ENCODE measurements around the gene LMX1B.

Gene LMX1B

DNA sequence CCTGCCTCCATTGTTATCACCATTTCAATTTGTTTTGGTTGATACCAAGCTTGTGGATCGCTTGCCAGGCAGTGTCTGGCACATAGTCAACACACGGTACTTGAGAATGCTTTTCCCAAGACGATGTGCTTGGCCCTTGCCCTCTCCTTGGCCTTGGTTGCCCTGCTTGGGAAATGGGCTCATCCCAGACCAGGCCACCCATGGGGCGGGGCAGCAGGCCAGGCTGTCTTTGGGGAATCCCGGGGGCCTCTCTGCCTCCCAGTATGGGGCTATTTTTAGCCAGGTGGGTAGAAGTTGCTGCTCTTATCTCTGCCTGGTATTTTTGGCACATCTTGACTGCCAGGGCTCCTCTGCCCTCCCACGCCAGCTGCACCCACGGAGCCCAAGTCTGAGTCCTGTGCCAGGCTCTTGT is 49.9 kb downstream of the LMX1B start:
- H3K27me3 ChIP-seq (ENCODE audit: control insufficient read depth, insufficient read depth, low read length): peaks cover 86% of the 10 kb centered on the region
- H3K27ac ChIP-seq (ENCODE audit: low read depth, low read length): no peak overlapping the region
- H3K4me3 ChIP-seq (ENCODE audit: low read depth, low read length): no peak overlapping the region
- no peaks in the 10 kb centered on the region for H3K36me3 ChIP-seq (ENCODE audit: control insufficient read depth, insufficient read depth, low read length)
- H3K9me3 ChIP-seq (ENCODE audit: control insufficient read depth, insufficient read depth, low read depth, low read length): no peaks in the 10 kb centered on the region
- no peak overlapping the region for H3K9ac ChIP-seq (ENCODE audit: low read length)
- H3K4me1 ChIP-seq (ENCODE audit: control insufficient read depth, insufficient read depth, low read length): peaks cover 48% of the 10 kb centered on the region

- Histone ChIP-seq H3K36me3 (ENCODE audit: control insufficient read depth, insufficient read depth, low read length) (no peaks in the 10 kb centered on the region), H3K4me1 (ENCODE audit: control insufficient read depth, insufficient read depth, low read length) (peaks cover 51% of the 10 kb centered on the region), H3K9ac (ENCODE audit: low read length) (peak overlapping the region; percentile 31), H3K4me3 (ENCODE audit: low read depth, low read length) (peak overlapping the region; percentile 53), H3K27me3 (ENCODE audit: control insufficient read depth, insufficient read depth, low read length) (peaks cover 87% of the 10 kb centered on the region), H3K9me3 (ENCODE audit: control insufficient read depth, insufficient read depth, low read depth, low read length) (no peaks in the 10 kb centered on the region), H3K27ac (ENCODE audit: low read depth, low read length) (no peak overlapping the region)
Observed at GRCh38 chr9:126664900-126665643, 51.3 kb downstream of the LMX1B start.

DNA sequence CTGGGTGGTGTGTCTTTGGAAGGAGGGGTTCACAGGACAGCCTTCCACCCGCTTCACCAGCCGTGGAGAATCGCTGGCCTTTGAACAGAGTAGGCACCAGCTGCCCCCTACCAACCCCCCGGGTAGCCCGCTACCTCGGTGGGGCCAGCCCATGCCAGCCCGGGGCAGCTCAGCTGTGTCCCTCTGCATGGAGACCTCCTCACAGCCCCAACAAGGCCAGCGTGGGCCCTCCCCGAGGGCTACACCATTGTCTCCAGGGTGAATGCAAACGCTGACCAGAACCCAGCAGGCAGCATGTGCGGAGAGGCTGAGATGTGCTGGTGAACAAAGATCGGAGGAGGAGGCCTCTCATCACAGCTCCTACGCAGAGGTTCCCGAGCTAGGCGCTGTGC is 51.9 kb downstream of the LMX1B start:
- Histone ChIP-seq H3K4me3 (ENCODE audit: low read depth, low read length) (peak overlapping the region; percentile 53), H3K9me3 (ENCODE audit: control insufficient read depth, insufficient read depth, low read depth, low read length) (no peaks in the 10 kb centered on the region), H3K9ac (ENCODE audit: low read length) (peak overlapping the region; percentile 31), H3K4me1 (ENCODE audit: control insufficient read depth, insufficient read depth, low read length) (peaks cover 51% of the 10 kb centered on the region), H3K27me3 (ENCODE audit: control insufficient read depth, insufficient read depth, low read length) (peaks cover 87% of the 10 kb centered on the region), H3K27ac (ENCODE audit: low read depth, low read length) (no peak overlapping the region), H3K36me3 (ENCODE audit: control insufficient read depth, insufficient read depth, low read length) (no peaks in the 10 kb centered on the region)

GRCh38 chr9:126666155-126666803 is 52.6 kb downstream of the LMX1B start:
- H3K4me1 ChIP-seq (ENCODE audit: control insufficient read depth, insufficient read depth, low read length): peaks cover 48% of the 10 kb centered on the region
- no peaks in the 10 kb centered on the region for H3K9me3 ChIP-seq (ENCODE audit: control insufficient read depth, insufficient read depth, low read depth, low read length)
- H3K27ac ChIP-seq (ENCODE audit: low read depth, low read length): no peak overlapping the region
- no peaks in the 10 kb centered on the region for H3K36me3 ChIP-seq (ENCODE audit: control insufficient read depth, insufficient read depth, low read length)
- no peak overlapping the region for H3K4me3 ChIP-seq (ENCODE audit: low read depth, low read length)
- peaks cover 87% of the 10 kb centered on the region for H3K27me3 ChIP-seq (ENCODE audit: control insufficient read depth, insufficient read depth, low read length)
- no peak overlapping the region for H3K9ac ChIP-seq (ENCODE audit: low read length)

- Histone ChIP-seq H3K4me1 (ENCODE audit: control insufficient read depth, insufficient read depth, low read length) (peaks cover 50% of the 10 kb centered on the region), H3K27ac (ENCODE audit: low read depth, low read length) (no peak overlapping the region), H3K9me3 (ENCODE audit: control insufficient read depth, insufficient read depth, low read depth, low read length) (no peaks in the 10 kb centered on the region), H3K4me3 (ENCODE audit: low read depth, low read length) (no peak overlapping the region), H3K36me3 (ENCODE audit: control insufficient read depth, insufficient read depth, low read length) (no peaks in the 10 kb centered on the region), H3K9ac (ENCODE audit: low read length) (no peak overlapping the region), H3K27me3 (ENCODE audit: control insufficient read depth, insufficient read depth, low read length) (peaks cover 93% of the 10 kb centered on the region)
Observed at GRCh38 chr9:126667190-126668055, 53.7 kb downstream of the LMX1B start.

DNA sequence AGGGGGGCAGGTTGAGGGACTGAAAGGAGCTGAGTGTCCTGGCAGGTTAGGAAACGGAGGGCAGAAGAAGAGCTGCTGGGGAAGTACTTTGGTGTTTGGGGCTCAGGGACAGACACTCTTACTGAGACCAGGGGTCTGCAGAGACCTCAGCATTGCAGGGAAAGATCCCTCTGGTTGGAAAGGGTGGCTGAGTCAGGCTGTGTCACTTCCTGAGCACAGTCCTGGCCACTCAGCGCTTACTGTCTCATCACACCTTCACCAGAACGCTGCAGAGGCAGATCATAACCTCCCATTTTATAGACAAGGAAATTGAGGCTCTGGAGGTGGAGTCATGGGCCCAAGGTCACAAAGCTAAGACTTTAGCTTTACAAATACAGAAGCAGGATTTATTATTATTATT is 54.3 kb downstream of the LMX1B start:
- H3K9ac ChIP-seq (ENCODE audit: low read length): no peak overlapping the region
- peaks cover 50% of the 10 kb centered on the region for H3K4me1 ChIP-seq (ENCODE audit: control insufficient read depth, insufficient read depth, low read length)
- H3K27ac ChIP-seq (ENCODE audit: low read depth, low read length): no peak overlapping the region
- H3K27me3 ChIP-seq (ENCODE audit: control insufficient read depth, insufficient read depth, low read length): peaks cover 94% of the 10 kb centered on the region
- H3K9me3 ChIP-seq (ENCODE audit: control insufficient read depth, insufficient read depth, low read depth, low read length): no peaks in the 10 kb centered on the region
- no peaks in the 10 kb centered on the region for H3K36me3 ChIP-seq (ENCODE audit: control insufficient read depth, insufficient read depth, low read length)
- no peak overlapping the region for H3K4me3 ChIP-seq (ENCODE audit: low read depth, low read length)

DNA sequence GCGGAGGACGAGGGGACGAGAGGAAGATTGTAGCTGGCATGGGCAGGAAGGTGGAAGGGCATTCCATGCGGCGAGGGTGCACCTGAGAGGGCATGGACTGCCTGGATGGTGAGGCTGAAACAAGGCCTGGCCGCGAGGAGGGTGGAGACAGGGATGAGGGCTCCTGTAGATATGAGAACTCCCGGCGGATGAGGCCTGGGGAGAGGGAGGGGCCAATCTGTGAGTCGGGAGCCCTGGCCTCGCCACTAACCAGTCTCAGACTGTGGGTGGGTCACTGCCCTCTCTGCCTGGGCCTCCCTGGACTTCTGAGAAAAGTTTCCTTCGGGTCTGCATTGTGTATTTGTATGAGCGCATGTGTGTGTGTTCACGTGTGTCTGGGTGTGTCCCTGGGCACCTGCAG is 55.4 kb downstream of the LMX1B start:
- H3K27me3 ChIP-seq (ENCODE audit: control insufficient read depth, insufficient read depth, low read length): peaks cover 97% of the 10 kb centered on the region
- no peak overlapping the region for H3K4me3 ChIP-seq (ENCODE audit: low read depth, low read length)
- H3K9ac ChIP-seq (ENCODE audit: low read length): no peak overlapping the region
- H3K4me1 ChIP-seq (ENCODE audit: control insufficient read depth, insufficient read depth, low read length): peaks cover 54% of the 10 kb centered on the region
- H3K9me3 ChIP-seq (ENCODE audit: control insufficient read depth, insufficient read depth, low read depth, low read length): no peaks in the 10 kb centered on the region
- no peaks in the 10 kb centered on the region for H3K36me3 ChIP-seq (ENCODE audit: control insufficient read depth, insufficient read depth, low read length)
- H3K27ac ChIP-seq (ENCODE audit: low read depth, low read length): no peak overlapping the region

DNA sequence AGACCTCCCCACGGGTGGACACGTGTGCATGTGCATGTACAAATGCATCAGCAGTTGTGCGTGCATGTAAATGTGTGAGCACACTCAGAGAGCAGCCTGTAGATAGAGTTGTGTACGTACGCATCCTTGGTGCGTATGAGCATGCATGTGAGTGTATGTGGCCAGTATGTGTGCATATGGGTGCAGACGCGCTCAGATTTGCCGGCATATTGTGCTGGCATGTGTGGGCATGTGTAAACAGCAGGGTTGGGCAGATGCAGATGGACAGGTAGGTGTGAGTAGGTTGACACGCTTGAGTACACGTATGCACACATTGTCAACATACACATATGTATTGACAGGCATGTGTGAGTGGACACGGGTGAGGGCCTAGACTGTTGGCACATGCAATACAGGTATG is 56.5 kb downstream of the LMX1B start:
- no peak overlapping the region for H3K4me3 ChIP-seq (ENCODE audit: low read depth, low read length)
- no peaks in the 10 kb centered on the region for H3K9me3 ChIP-seq (ENCODE audit: control insufficient read depth, insufficient read depth, low read depth, low read length)
- H3K4me1 ChIP-seq (ENCODE audit: control insufficient read depth, insufficient read depth, low read length): peaks cover 53% of the 10 kb centered on the region
- H3K27me3 ChIP-seq (ENCODE audit: control insufficient read depth, insufficient read depth, low read length): peaks cover 97% of the 10 kb centered on the region
- H3K9ac ChIP-seq (ENCODE audit: low read length): no peak overlapping the region
- no peak overlapping the region for H3K27ac ChIP-seq (ENCODE audit: low read depth, low read length)
- no peaks in the 10 kb centered on the region for H3K36me3 ChIP-seq (ENCODE audit: control insufficient read depth, insufficient read depth, low read length)

- H3K27ac ChIP-seq (ENCODE audit: low read depth, low read length): no peak overlapping the region
- no peak overlapping the region for H3K9ac ChIP-seq (ENCODE audit: low read length)
- H3K4me3 ChIP-seq (ENCODE audit: low read depth, low read length): no peak overlapping the region
- peaks cover 97% of the 10 kb centered on the region for H3K27me3 ChIP-seq (ENCODE audit: control insufficient read depth, insufficient read depth, low read length)
- H3K36me3 ChIP-seq (ENCODE audit: control insufficient read depth, insufficient read depth, low read length): no peaks in the 10 kb centered on the region
- H3K9me3 ChIP-seq (ENCODE audit: control insufficient read depth, insufficient read depth, low read depth, low read length): no peaks in the 10 kb centered on the region
- peaks cover 48% of the 10 kb centered on the region for H3K4me1 ChIP-seq (ENCODE audit: control insufficient read depth, insufficient read depth, low read length)
Observed at GRCh38 chr9:126671381-126671831, 57.7 kb downstream of the LMX1B start.

DNA sequence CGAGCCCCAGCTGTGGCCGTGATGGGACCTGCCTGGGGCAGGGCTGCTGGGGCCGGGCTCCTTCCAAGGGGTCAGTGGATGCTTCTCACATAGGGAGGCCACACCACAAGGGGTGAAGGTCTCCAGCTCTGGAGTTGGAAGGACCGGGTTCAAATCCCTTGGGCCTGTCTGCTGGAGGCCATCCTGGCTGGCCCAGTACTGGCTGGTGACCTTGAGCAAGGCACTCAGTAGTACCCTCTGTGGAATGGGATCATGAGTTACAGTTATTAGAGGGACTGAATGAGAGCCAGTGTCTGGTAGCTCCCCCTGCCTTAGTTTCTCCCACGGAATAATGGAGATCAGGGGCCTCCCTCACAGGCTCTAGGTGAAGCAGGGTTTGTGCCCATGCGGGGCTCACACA is 58.3 kb downstream of the LMX1B start:
- no peak overlapping the region for H3K27ac ChIP-seq (ENCODE audit: low read depth, low read length)

More for the DNA sequence above, 58.3 kb downstream of the LMX1B start:
- Histone ChIP-seq H3K27me3 (ENCODE audit: control insufficient read depth, insufficient read depth, low read length) (peaks cover 97% of the 10 kb centered on the region), H3K4me3 (ENCODE audit: low read depth, low read length) (no peak overlapping the region), H3K9ac (ENCODE audit: low read length) (no peak overlapping the region), H3K9me3 (ENCODE audit: control insufficient read depth, insufficient read depth, low read depth, low read length) (no peaks in the 10 kb centered on the region), H3K4me1 (ENCODE audit: control insufficient read depth, insufficient read depth, low read length) (peaks cover 49% of the 10 kb centered on the region), H3K36me3 (ENCODE audit: control insufficient read depth, insufficient read depth, low read length) (no peaks in the 10 kb centered on the region)

Measured in HUES6 (cell line).